Measurements from ENCODE around the gene C10orf67.

GRCh38 chr10:23157691-23158369 is 186.8 kb downstream of the C10orf67 start:
- TF ChIP-seq EZH2 (IDR thresholded peaks at IDR 0.05; ENCODE audit: borderline replicate concordance, insufficient read depth, low read depth, low read length, poor library complexity, severe bottlenecking) (no peak), CTCF (IDR thresholded peaks at IDR 0.05) (no peak)
